IPS-18a (cell line): ENCODE data around the gene OR8B8.
"Not testable (repeated sequence)": the region's sequence is repeated elsewhere in the genome, so short reads cannot be mapped to it uniquely, and the experiment has no call there.

Experiments used
- H3K27ac ChIP-seq: one replicate; pipeline ENCODE4 v1.5.1; 2013; ENCODE audit warnings: low read length
- H3K27me3 ChIP-seq: one replicate; pipeline ENCODE4 v1.6.1; 2013; ENCODE audit warnings: mild to moderate bottlenecking, low read length; ENCODE audit not compliant: control insufficient read depth, insufficient read depth
- H3K36me3 ChIP-seq: one replicate; pipeline ENCODE4 v1.6.1; 2013; ENCODE audit warnings: low read depth, low read length; ENCODE audit not compliant: control insufficient read depth
- H3K4me1 ChIP-seq: one replicate; pipeline ENCODE4 v1.6.1; 2013; ENCODE audit warnings: low read depth, low read length; ENCODE audit not compliant: control insufficient read depth
- H3K4me3 ChIP-seq: one replicate; pipeline ENCODE4 v1.5.1; 2013; ENCODE audit warnings: low read length
- H3K9ac ChIP-seq: one replicate; pipeline ENCODE4 v1.6.1; 2013; ENCODE audit warnings: mild to moderate bottlenecking, low read length, moderate library complexity
- H3K9me3 ChIP-seq: one replicate; pipeline ENCODE4 v1.6.1; 2013; ENCODE audit warnings: low read depth, low read length; ENCODE audit not compliant: control insufficient read depth

The OR8B8 gene

GRCh38 chr11:124470561-124471227, 25.2 kb upstream of the OR8B8 start:
- H3K27ac ChIP-seq: no peak overlapping the region
- no peak overlapping the region for H3K4me3 ChIP-seq
- peaks cover 14% of the 10 kb centered on the region for H3K4me1 ChIP-seq
- H3K9ac ChIP-seq: no peak overlapping the region
- H3K36me3 ChIP-seq: no peaks in the 10 kb centered on the region
- H3K9me3 ChIP-seq: no peaks in the 10 kb centered on the region
- no peaks in the 10 kb centered on the region for H3K27me3 ChIP-seq

GRCh38 chr11:124467381-124467927, 22.0 kb upstream of the OR8B8 start:
- Histone ChIP-seq H3K4me1 (no peaks in the 10 kb centered on the region), H3K27me3 (no peaks in the 10 kb centered on the region), H3K27ac (no peak overlapping the region), H3K9me3 (no peaks in the 10 kb centered on the region), H3K36me3 (no peaks in the 10 kb centered on the region), H3K4me3 (no peak overlapping the region), H3K9ac (no peak overlapping the region)

- H3K9ac ChIP-seq: no peak overlapping the region
- H3K27ac ChIP-seq: no peak overlapping the region
- no peaks in the 10 kb centered on the region for H3K9me3 ChIP-seq
- no peaks in the 10 kb centered on the region for H3K4me1 ChIP-seq
- H3K4me3 ChIP-seq: no peak overlapping the region
- no peaks in the 10 kb centered on the region for H3K27me3 ChIP-seq
- H3K36me3 ChIP-seq: no peaks in the 10 kb centered on the region
Measured at GRCh38 chr11:124465368-124465767, 19.9 kb upstream of the OR8B8 start.

GRCh38 chr11:124463990-124464389, 18.5 kb upstream of the OR8B8 start:
- Histone ChIP-seq H3K9ac (no peak overlapping the region), H3K36me3 (no peaks in the 10 kb centered on the region), H3K4me3 (no peak overlapping the region), H3K27ac (no peak overlapping the region), H3K4me1 (no peaks in the 10 kb centered on the region), H3K9me3 (no peaks in the 10 kb centered on the region), H3K27me3 (no peaks in the 10 kb centered on the region)

- Histone ChIP-seq H3K27me3 (no peaks in the 10 kb centered on the region), H3K9me3 (no peaks in the 10 kb centered on the region), H3K4me1 (no peaks in the 10 kb centered on the region), H3K9ac (no peak overlapping the region), H3K4me3 (no peak overlapping the region), H3K36me3 (no peaks in the 10 kb centered on the region), H3K27ac (no peak overlapping the region)
Measured at GRCh38 chr11:124463324-124463723, 17.8 kb upstream of the OR8B8 start.

GRCh38 chr11:124460459-124460858, 15.0 kb upstream of the OR8B8 start:
- H3K9me3 ChIP-seq: no peaks in the 10 kb centered on the region
- no peak overlapping the region for H3K27ac ChIP-seq
- H3K4me3 ChIP-seq: no peak overlapping the region
- no peaks in the 10 kb centered on the region for H3K36me3 ChIP-seq
- no peaks in the 10 kb centered on the region for H3K4me1 ChIP-seq
- H3K9ac ChIP-seq: no peak overlapping the region
- no peaks in the 10 kb centered on the region for H3K27me3 ChIP-seq

GRCh38 chr11:124459379-124459778, 13.9 kb upstream of the OR8B8 start:
- not testable (repeated sequence) for H3K27ac ChIP-seq, H3K4me3 ChIP-seq, H3K36me3 ChIP-seq, H3K4me1 ChIP-seq, H3K9me3 ChIP-seq, H3K27me3 ChIP-seq, H3K9ac ChIP-seq

GRCh38 chr11:124454552-124454951, 9.1 kb upstream of the OR8B8 start:
- no peak overlapping the region for H3K4me3 ChIP-seq
- no peaks in the 10 kb centered on the region for H3K27me3 ChIP-seq
- no peak overlapping the region for H3K9ac ChIP-seq
- no peak overlapping the region for H3K27ac ChIP-seq
- H3K4me1 ChIP-seq: peaks cover 4% of the 10 kb centered on the region
- H3K9me3 ChIP-seq: no peaks in the 10 kb centered on the region
- H3K36me3 ChIP-seq: no peaks in the 10 kb centered on the region

GRCh38 chr11:124446916-124447315, 1.4 kb upstream of the OR8B8 start:
- Histone ChIP-seq H3K4me1 (no peaks in the 10 kb centered on the region), H3K4me3 (no peak overlapping the region), H3K27me3 (no peaks in the 10 kb centered on the region), H3K36me3 (no peaks in the 10 kb centered on the region), H3K27ac (no peak overlapping the region), H3K9me3 (no peaks in the 10 kb centered on the region), H3K9ac (no peak overlapping the region)

- Histone ChIP-seq H3K4me1 (no peaks in the 10 kb centered on the region), H3K27ac (no peak overlapping the region), H3K9me3 (no peaks in the 10 kb centered on the region), H3K4me3 (no peak overlapping the region), H3K9ac (no peak overlapping the region), H3K27me3 (no peaks in the 10 kb centered on the region), H3K36me3 (no peaks in the 10 kb centered on the region)
Measured at GRCh38 chr11:124442847-124443246, 2.6 kb downstream of the OR8B8 start.

- no peak overlapping the region for H3K4me3 ChIP-seq
- no peaks in the 10 kb centered on the region for H3K4me1 ChIP-seq
- H3K9ac ChIP-seq: no peak overlapping the region
- no peaks in the 10 kb centered on the region for H3K36me3 ChIP-seq
- no peak overlapping the region for H3K27ac ChIP-seq
- H3K27me3 ChIP-seq: no peaks in the 10 kb centered on the region
- H3K9me3 ChIP-seq: no peaks in the 10 kb centered on the region
Measured at GRCh38 chr11:124442442-124442841, 3.1 kb downstream of the OR8B8 start.

- Histone ChIP-seq H3K27ac (no peak overlapping the region), H3K4me3 (no peak overlapping the region), H3K9ac (no peak overlapping the region), H3K36me3 (no peaks in the 10 kb centered on the region), H3K9me3 (no peaks in the 10 kb centered on the region), H3K27me3 (no peaks in the 10 kb centered on the region), H3K4me1 (no peaks in the 10 kb centered on the region)
Measured at GRCh38 chr11:124441519-124441918, 4.0 kb downstream of the OR8B8 start.
